H9 (cell line): ENCODE data around the gene CD300C. TPM values are rescaled to one million over a fixed set of nuclear protein-coding genes. Genes with fewer than 3 reads are reported as not detected.

Source experiments
- DNase-seq: peaks from one replicate; pipeline ENCODE4 v3.0.0-alpha.2; 2017
- H2AFZ ChIP-seq: one replicate; pipeline ENCODE4 v1.6.1; 2013; ENCODE audit warnings: mild to moderate bottlenecking, low read length, control low read depth, moderate library complexity
- H2AK5ac ChIP-seq: 2 replicates; pipeline ENCODE4 v1.6.1; 2013; ENCODE audit warnings: low read length, control low read depth, mixed read lengths; ENCODE audit not compliant: insufficient read length
- H2BK120ac ChIP-seq: one replicate; pipeline ENCODE4 v1.6.1; 2013; ENCODE audit warnings: low read depth, mild to moderate bottlenecking, low read length, control low read depth, inconsistent platforms; ENCODE audit not compliant: poor library complexity, severe bottlenecking
- H2BK12ac ChIP-seq: 2 replicates; pipeline ENCODE4 v1.6.1; 2013; ENCODE audit warnings: low read length, control low read depth, mixed read lengths, low read depth; ENCODE audit not compliant: insufficient read length
- H2BK15ac ChIP-seq: 2 replicates; pipeline ENCODE4 v1.6.1; 2013; ENCODE audit warnings: low read depth, low read length, control low read depth
- H2BK20ac ChIP-seq: one replicate; pipeline ENCODE4 v1.6.1; 2013; ENCODE audit warnings: low read depth, mild to moderate bottlenecking, low read length, control low read depth, inconsistent platforms; ENCODE audit not compliant: poor library complexity, severe bottlenecking
- H2BK5ac ChIP-seq: 2 replicates; pipeline ENCODE4 v1.6.1; 2013; ENCODE audit warnings: low read length, control low read depth, mixed read lengths; ENCODE audit not compliant: insufficient read length
- H3K14ac ChIP-seq: 2 replicates; pipeline ENCODE4 v1.6.1; 2013; ENCODE audit warnings: low read length, control low read depth; ENCODE audit not compliant: insufficient read depth
- H3K18ac ChIP-seq: 2 replicates; pipeline ENCODE4 v1.6.1; 2013; ENCODE audit warnings: low read depth, mild to moderate bottlenecking, mixed read lengths, low read length, control low read depth; ENCODE audit not compliant: insufficient read length
- H3K23ac ChIP-seq: 2 replicates; pipeline ENCODE4 v1.6.1; 2013; ENCODE audit warnings: low read length, control low read depth, mixed read lengths, low read depth; ENCODE audit not compliant: insufficient read length
- H3K23me2 ChIP-seq: 2 replicates; pipeline ENCODE4 v1.6.1; 2013; ENCODE audit warnings: low read depth, mild to moderate bottlenecking, mixed read lengths, low read length, control low read depth; ENCODE audit not compliant: insufficient read length, poor library complexity, severe bottlenecking
- H3K27ac ChIP-seq: 2 replicates; pipeline ENCODE4 v1.5.1; 2013; ENCODE audit warnings: low read length, control low read depth, mixed read lengths, low read depth; ENCODE audit not compliant: insufficient read length
- H3K27me3 ChIP-seq: 2 replicates; pipeline ENCODE4 v1.6.1; 2013; ENCODE audit warnings: low read length, control low read depth, inconsistent platforms; ENCODE audit not compliant: insufficient read depth
- H3K4ac ChIP-seq: 2 replicates; pipeline ENCODE4 v1.6.1; 2013; ENCODE audit warnings: low read depth, mild to moderate bottlenecking, control low read depth, inconsistent platforms, low read length, moderate library complexity
- H3K4me1 ChIP-seq: 2 replicates; pipeline ENCODE4 v1.6.1; 2013; ENCODE audit warnings: low read length, control low read depth, inconsistent platforms; ENCODE audit not compliant: insufficient read depth
- H3K4me2 ChIP-seq: 2 replicates; pipeline ENCODE4 v1.6.1; 2013; ENCODE audit warnings: low read length, control low read depth, mixed read lengths; ENCODE audit not compliant: insufficient read length, insufficient read depth
- H3K56ac ChIP-seq: 2 replicates; pipeline ENCODE4 v1.6.1; 2013; ENCODE audit warnings: low read depth, mild to moderate bottlenecking, mixed read lengths, low read length, control low read depth; ENCODE audit not compliant: insufficient read length
- H3K79me1 ChIP-seq: 2 replicates; pipeline ENCODE4 v1.6.1; 2013; ENCODE audit warnings: low read depth, mild to moderate bottlenecking, moderate library complexity, low read length, control low read depth, inconsistent platforms; ENCODE audit not compliant: insufficient read depth, poor library complexity, severe bottlenecking
- H3K79me2 ChIP-seq: 2 replicates; pipeline ENCODE4 v1.6.1; 2013; ENCODE audit warnings: low read length, control low read depth, inconsistent platforms; ENCODE audit not compliant: insufficient read depth
- H3K9ac ChIP-seq: 2 replicates; pipeline ENCODE4 v1.6.1; 2013; ENCODE audit warnings: low read length, control low read depth, mixed read lengths; ENCODE audit not compliant: insufficient read length; ENCODE audit errors: extremely low read depth
- H3K9me3 ChIP-seq: one replicate; pipeline ENCODE4 v1.6.1; 2013; ENCODE audit warnings: low read depth, low read length, inconsistent platforms; ENCODE audit not compliant: control insufficient read depth
- H3T11ph ChIP-seq: one replicate; pipeline ENCODE4 v1.6.1; 2013; ENCODE audit warnings: mild to moderate bottlenecking, low read length, control low read depth, inconsistent platforms
- H4K20me1 ChIP-seq: one replicate; pipeline ENCODE4 v1.6.1; 2013; ENCODE audit not compliant: control insufficient read depth, insufficient read length, insufficient read depth
- H4K5ac ChIP-seq: 2 replicates; pipeline ENCODE4 v1.6.1; 2013; ENCODE audit warnings: low read depth, mild to moderate bottlenecking, mixed read lengths, low read length, control low read depth; ENCODE audit not compliant: insufficient read length
- H4K8ac ChIP-seq: replicated peaks from 2 replicates; pipeline ENCODE4 v1.6.1; 2013; ENCODE audit warnings: low read length, control low read depth, mixed read lengths, low read depth; ENCODE audit not compliant: insufficient read length
- H4K91ac ChIP-seq: 2 replicates; pipeline ENCODE4 v1.6.1; 2013; ENCODE audit warnings: low read depth, mild to moderate bottlenecking, moderate library complexity, mixed read lengths, low read length, control low read depth; ENCODE audit not compliant: insufficient read length
- H3K27ac Mint-ChIP-seq, 3 experiments: 2 replicates in 2 of 3; 3 replicates in 1 of 3; pipeline ENCODE4 v1.8.0; 2020 to 2021; ENCODE audit warnings: mixed read lengths in 3 of 3, mild to moderate bottlenecking in 1 of 3, moderate library complexity in 1 of 3
- H3K27me3 Mint-ChIP-seq: 2 replicates; pipeline ENCODE4 v1.8.0; 2021; ENCODE audit warnings: low read depth, mild to moderate bottlenecking, moderate library complexity, mixed read lengths
- H3K36me3 Mint-ChIP-seq, 3 experiments: 2 replicates in 2 of 3; 3 replicates in 1 of 3; pipeline ENCODE4 v1.8.0; 2020 to 2021; ENCODE audit warnings: low read depth in 3 of 3, mixed read lengths in 3 of 3; ENCODE audit not compliant: insufficient read depth in 1 of 3
- H3K4me1 Mint-ChIP-seq, 2 experiments: 2 replicates each; pipeline ENCODE4 v1.8.0; 2020; ENCODE audit warnings: mixed read lengths in 2 of 2
- H3K4me3 Mint-ChIP-seq, 2 experiments: 2 replicates in 1 of 2; 3 replicates in 1 of 2; pipeline ENCODE4 v1.8.0; 2020 to 2021; ENCODE audit warnings: mild to moderate bottlenecking in 2 of 2, mixed read lengths in 2 of 2, moderate library complexity in 1 of 2
- H3K9me3 Mint-ChIP-seq, 2 experiments: 2 replicates in 1 of 2; 3 replicates in 1 of 2; pipeline ENCODE4 v1.8.0; 2020; ENCODE audit warnings: mild to moderate bottlenecking in 2 of 2, mixed read lengths in 2 of 2, moderate library complexity in 1 of 2
- WGBS: extraction: QIAGEN DNeasy Blood & Tissue Kit; methylation state at CpG from one replicate; pipeline ENCODE4 v1.1.7; 2013; ENCODE audit warnings: missing lambda C conversion rate, low lambda C conversion rate, mixed read lengths; ENCODE audit not compliant: insufficient read length; ENCODE audit errors: extremely low coverage; 5-methylcytosine and 5-hydroxymethylcytosine counted together
- total RNA-seq: library from RNA; stranded (reverse); gene quantifications from 2 replicates; pipeline ENCODE4 v1.2.1, GENCODE V29; 2021
- TF ChIP-seq, protein P1 (sequence below): fragments of 200-600 bp; sonication (generic); conservative IDR thresholded peaks from 3 replicates; pipeline ENCODE4 v1.8.0; 2021; ENCODE audit warnings: antibody characterized with exemption, mild to moderate bottlenecking

Gene CD300C
- total RNA-seq, 1 experiment from 2014 or later: not detected

DNA sequence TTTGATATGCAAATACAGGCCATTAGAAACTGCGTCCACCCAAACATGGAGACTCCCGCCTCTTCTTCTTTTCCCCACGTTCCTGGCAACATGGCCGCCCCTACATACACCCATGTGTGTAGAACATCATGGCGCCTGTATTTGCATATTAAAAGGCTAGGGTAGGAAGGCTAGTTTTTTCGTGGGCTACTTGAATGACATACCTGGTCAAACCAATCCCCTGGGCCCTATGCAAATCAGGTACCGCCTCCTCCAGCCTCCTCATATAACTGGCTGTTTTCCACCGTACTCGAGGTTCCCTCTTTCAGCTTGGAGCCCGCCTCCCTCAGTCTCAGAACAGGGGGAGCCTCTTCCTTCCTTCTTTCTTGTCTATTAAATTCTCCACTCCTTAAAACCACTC lies 13.8 kb downstream of the CD300C start:
- Histone ChIP-seq H3K23me2 (no peaks in the 10 kb centered on the region), H4K91ac (no peak overlapping the region), H3T11ph (no peak overlapping the region), H3K9me3 (no peaks in the 10 kb centered on the region), H2BK120ac (no peak overlapping the region), H3K4me2 (no peak overlapping the region), H2BK15ac (no peak overlapping the region), H2AK5ac (no peak overlapping the region), H2BK20ac (no peak overlapping the region), H3K79me2 (no peaks in the 10 kb centered on the region), H3K18ac (no peak overlapping the region), H2BK5ac (no peak overlapping the region), H4K20me1 (no peaks in the 10 kb centered on the region), H3K23ac (no peak overlapping the region), H4K5ac (no peak overlapping the region), H3K4me1 (peaks cover 2% of the 10 kb centered on the region), H3K14ac (no peak overlapping the region), H3K56ac (no peak overlapping the region), H2BK12ac (no peak overlapping the region), H4K8ac (no peak overlapping the region), H3K79me1 (no peaks in the 10 kb centered on the region), H3K9ac (no peak overlapping the region), H3K27me3 (no peaks in the 10 kb centered on the region; the same call in 1 of the 2 replicates), H2AFZ (no peak overlapping the region), H3K27ac (no peak overlapping the region), H3K4ac (no peak overlapping the region)
- H3K4me1 Mint-ChIP-seq: peaks cover 8 to 10% of the 10 kb centered on the region in 2 experiments
- TF ChIP-seq, protein P1, sequence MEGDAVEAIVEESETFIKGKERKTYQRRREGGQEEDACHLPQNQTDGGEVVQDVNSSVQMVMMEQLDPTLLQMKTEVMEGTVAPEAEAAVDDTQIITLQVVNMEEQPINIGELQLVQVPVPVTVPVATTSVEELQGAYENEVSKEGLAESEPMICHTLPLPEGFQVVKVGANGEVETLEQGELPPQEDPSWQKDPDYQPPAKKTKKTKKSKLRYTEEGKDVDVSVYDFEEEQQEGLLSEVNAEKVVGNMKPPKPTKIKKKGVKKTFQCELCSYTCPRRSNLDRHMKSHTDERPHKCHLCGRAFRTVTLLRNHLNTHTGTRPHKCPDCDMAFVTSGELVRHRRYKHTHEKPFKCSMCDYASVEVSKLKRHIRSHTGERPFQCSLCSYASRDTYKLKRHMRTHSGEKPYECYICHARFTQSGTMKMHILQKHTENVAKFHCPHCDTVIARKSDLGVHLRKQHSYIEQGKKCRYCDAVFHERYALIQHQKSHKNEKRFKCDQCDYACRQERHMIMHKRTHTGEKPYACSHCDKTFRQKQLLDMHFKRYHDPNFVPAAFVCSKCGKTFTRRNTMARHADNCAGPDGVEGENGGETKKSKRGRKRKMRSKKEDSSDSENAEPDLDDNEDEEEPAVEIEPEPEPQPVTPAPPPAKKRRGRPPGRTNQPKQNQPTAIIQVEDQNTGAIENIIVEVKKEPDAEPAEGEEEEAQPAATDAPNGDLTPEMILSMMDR: no peak
- H3K9me3 Mint-ChIP-seq: no peaks in the 10 kb centered on the region; a peak in 2 of 5 replicates
- no CpG with 5 or more reads among the region's 10 CpGs for WGBS
- DNase-seq: peak; percentile 84
- peaks cover 55% of the 10 kb centered on the region for H3K27me3 Mint-ChIP-seq
- peak overlapping the region in 1 of 3 experiments; percentile 37; a peak in 1 of 7 replicates for H3K27ac Mint-ChIP-seq
- no peaks in the 10 kb centered on the region; a peak in 2 of 7 replicates for H3K36me3 Mint-ChIP-seq
- 0 out of 5 replicates have a peak overlapping the region, but pooled peaks of 1 of the 2 experiments have one; percentile 2 for H3K4me3 Mint-ChIP-seq
